ENCODE measurements around the gene DOK6. TPM values are rescaled to one million over a fixed set of nuclear protein-coding genes. Genes with fewer than 3 reads are reported as not detected.
"Not testable (repeated sequence)": the region's sequence is repeated elsewhere in the genome, so short reads cannot be mapped to it uniquely, and the experiment has no call there.

Gene DOK6
- total RNA-seq, 1 experiment from 2014 or later, result not detected

DNA sequence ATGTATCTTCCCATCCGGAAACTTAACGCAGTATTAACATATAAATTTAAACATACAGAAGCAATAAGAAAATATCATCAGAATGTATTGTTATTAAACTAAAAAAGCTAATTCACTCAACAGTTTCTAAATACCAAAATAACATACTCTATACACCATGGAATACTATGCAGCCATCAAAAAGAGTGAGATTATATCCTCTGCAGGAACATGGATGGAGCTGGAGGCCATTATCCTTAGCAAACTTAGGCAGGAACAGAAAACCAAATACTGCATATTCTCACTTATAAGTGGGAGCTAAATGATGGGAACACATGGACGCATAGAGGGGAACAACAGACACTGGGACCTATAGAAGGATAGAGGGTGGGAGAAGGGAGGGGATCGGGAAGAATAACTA, 419.9 kb downstream of the DOK6 start:
- Mint-ChIP-seq H3K27ac (ENCODE audit: unreplicated experiment) (no peak overlapping the region), H3K4me1 (ENCODE audit: low read depth, unreplicated experiment) (no peaks in the 10 kb centered on the region), H3K4me3 (ENCODE audit: low read depth, unreplicated experiment) (no peak overlapping the region), H3K36me3 (ENCODE audit: insufficient read depth, unreplicated experiment) (no peaks in the 10 kb centered on the region), H3K9me3 (ENCODE audit: low read depth, unreplicated experiment) (no peaks in the 10 kb centered on the region), H3K27me3 (ENCODE audit: unreplicated experiment) (no peaks in the 10 kb centered on the region)
- BruUV-seq (replicated peaks), result no TSS peak
- TF ChIP-seq, protein P1, sequence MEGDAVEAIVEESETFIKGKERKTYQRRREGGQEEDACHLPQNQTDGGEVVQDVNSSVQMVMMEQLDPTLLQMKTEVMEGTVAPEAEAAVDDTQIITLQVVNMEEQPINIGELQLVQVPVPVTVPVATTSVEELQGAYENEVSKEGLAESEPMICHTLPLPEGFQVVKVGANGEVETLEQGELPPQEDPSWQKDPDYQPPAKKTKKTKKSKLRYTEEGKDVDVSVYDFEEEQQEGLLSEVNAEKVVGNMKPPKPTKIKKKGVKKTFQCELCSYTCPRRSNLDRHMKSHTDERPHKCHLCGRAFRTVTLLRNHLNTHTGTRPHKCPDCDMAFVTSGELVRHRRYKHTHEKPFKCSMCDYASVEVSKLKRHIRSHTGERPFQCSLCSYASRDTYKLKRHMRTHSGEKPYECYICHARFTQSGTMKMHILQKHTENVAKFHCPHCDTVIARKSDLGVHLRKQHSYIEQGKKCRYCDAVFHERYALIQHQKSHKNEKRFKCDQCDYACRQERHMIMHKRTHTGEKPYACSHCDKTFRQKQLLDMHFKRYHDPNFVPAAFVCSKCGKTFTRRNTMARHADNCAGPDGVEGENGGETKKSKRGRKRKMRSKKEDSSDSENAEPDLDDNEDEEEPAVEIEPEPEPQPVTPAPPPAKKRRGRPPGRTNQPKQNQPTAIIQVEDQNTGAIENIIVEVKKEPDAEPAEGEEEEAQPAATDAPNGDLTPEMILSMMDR (IDR thresholded peaks at IDR 0.05; ENCODE audit: unreplicated experiment), result no peak
- intact Hi-C loops (cut with micrococcal nuclease; ENCODE audit: unreplicated experiment), result no loop called here
- CTCF ChIA-PET, result no interaction called here
- no peak for DNase-seq

DNA sequence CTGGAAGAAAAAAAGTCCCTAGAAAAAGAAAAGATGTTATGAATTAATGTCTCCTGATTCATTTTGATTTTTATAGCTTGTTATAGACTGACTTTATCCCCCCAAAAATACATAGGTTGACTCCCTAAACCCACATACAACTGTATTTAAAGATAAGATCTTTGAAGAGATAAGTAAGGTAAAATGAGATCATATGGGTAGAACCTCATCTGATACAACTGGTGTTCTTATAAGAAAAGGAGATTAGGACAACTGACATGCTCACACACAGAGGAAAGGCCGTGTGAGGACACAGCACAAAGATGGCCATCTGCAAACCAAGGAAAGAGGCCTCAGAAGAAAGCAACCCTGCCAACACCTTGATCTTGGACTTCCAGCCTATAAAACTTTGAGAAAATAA, 429.5 kb downstream of the DOK6 start:
- H3K4me3 Mint-ChIP-seq (ENCODE audit: low read depth, unreplicated experiment), result no peak overlapping the region
- no TSS peak for BruUV-seq (replicated peaks)
- TF ChIP-seq, protein P1 (IDR thresholded peaks at IDR 0.05; ENCODE audit: unreplicated experiment), result no peak
- intact Hi-C loops (cut with micrococcal nuclease; ENCODE audit: unreplicated experiment), result no loop called here
- H3K36me3 Mint-ChIP-seq (ENCODE audit: insufficient read depth, unreplicated experiment), result no peaks in the 10 kb centered on the region
- H3K9me3 Mint-ChIP-seq (ENCODE audit: low read depth, unreplicated experiment), result no peaks in the 10 kb centered on the region
- no peaks in the 10 kb centered on the region for H3K4me1 Mint-ChIP-seq (ENCODE audit: low read depth, unreplicated experiment)
- no peak overlapping the region for H3K27ac Mint-ChIP-seq (ENCODE audit: unreplicated experiment)
- CTCF ChIA-PET, result no interaction called here
- H3K27me3 Mint-ChIP-seq (ENCODE audit: unreplicated experiment), result no peaks in the 10 kb centered on the region
- DNase-seq, result no peak

DNA sequence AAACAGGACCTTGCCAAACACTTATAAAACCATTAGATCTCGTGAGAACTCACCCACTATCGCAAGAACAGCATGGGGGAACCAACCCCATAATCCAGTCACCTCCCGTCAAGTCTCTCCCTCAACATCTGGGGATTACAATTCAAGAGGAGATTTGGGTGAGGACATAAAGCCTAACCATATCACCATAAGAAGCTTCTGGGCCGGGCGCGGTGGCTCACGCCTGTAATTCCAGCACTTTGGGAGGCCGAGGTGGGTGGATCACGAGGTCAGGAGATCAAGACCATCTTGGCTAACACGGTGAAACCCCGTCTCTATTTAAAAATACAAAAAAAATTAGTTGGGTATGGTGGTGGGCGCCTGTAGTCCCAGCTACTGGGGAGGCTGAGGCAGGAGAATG, 434.3 kb downstream of the DOK6 start:
- DNase-seq; H3K27ac Mint-ChIP-seq (ENCODE audit: unreplicated experiment); BruUV-seq (replicated peaks); H3K4me1 Mint-ChIP-seq (ENCODE audit: low read depth, unreplicated experiment); H3K9me3 Mint-ChIP-seq (ENCODE audit: low read depth, unreplicated experiment); H3K4me3 Mint-ChIP-seq (ENCODE audit: low read depth, unreplicated experiment); H3K36me3 Mint-ChIP-seq (ENCODE audit: insufficient read depth, unreplicated experiment); CTCF ChIA-PET; intact Hi-C loops (cut with micrococcal nuclease; ENCODE audit: unreplicated experiment); H3K27me3 Mint-ChIP-seq (ENCODE audit: unreplicated experiment): not testable (repeated sequence)

DNA sequence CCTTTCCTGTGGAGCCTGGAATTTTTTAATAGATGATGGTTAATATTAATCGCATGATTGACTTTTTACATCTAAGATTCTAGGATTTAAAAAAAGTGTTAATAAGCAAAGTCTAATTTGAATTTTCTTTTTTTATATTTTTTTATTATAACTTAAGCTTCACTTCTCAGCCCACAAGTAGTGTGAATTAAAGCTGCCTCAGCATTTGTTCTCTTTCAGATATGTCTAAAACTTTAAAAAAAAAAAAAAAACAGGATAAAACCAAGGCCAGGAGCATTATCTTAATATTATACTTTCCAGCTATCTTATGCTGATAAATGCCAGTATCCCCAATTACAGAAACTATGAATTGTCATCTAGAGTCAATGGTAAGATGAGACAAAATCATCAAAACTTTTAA, 437.3 kb downstream of the DOK6 start:
- intact Hi-C loops (cut with micrococcal nuclease; ENCODE audit: unreplicated experiment), result no loop called here

More for the DNA sequence above, 437.3 kb downstream of the DOK6 start:
- Mint-ChIP-seq H3K4me3 (ENCODE audit: low read depth, unreplicated experiment) (no peak overlapping the region), H3K4me1 (ENCODE audit: low read depth, unreplicated experiment) (no peaks in the 10 kb centered on the region), H3K27me3 (ENCODE audit: unreplicated experiment) (no peaks in the 10 kb centered on the region), H3K9me3 (ENCODE audit: low read depth, unreplicated experiment) (no peaks in the 10 kb centered on the region), H3K36me3 (ENCODE audit: insufficient read depth, unreplicated experiment) (no peaks in the 10 kb centered on the region), H3K27ac (ENCODE audit: unreplicated experiment) (no peak overlapping the region)
- no peak for DNase-seq
- BruUV-seq (replicated peaks), result no TSS peak
- CTCF ChIA-PET, result no interaction called here
- TF ChIP-seq, protein P1 (IDR thresholded peaks at IDR 0.05; ENCODE audit: unreplicated experiment), result no peak

Data from Calu3 (cell line).